ENCODE results near the gene PRPF39. TPM values are rescaled to one million over a fixed set of nuclear protein-coding genes. Genes with fewer than 3 reads are reported as not detected.

PRPF39 gene
- total RNA-seq (2012; rRNA removed), result 25.6 and 29.6 TPM in 2 replicates
- 13.1 and 18.1 TPM in 2 replicates for polyA plus RNA-seq (2012; rRNA removed)
- 8.2 and 10.1 TPM in 2 replicates for polyA plus RNA-seq (2012; cell fraction: cytosol; rRNA removed)
- polyA plus RNA-seq (2012; cell fraction: nucleus; rRNA removed; ENCODE audit: low replicate concordance), result 90.5 and 241 TPM in 2 replicates
- percentile 84 among the genes with signal in this experiment for Bru-seq, nascent RNA
- percentile 74 among the genes with signal in this experiment for BruChase-seq, experiment 1, labeled RNA remaining after a 6-hour chase
- BruChase-seq, experiment 2, labeled RNA remaining after a 2-hour chase, result percentile 82 among the genes with signal in this experiment
- long read RNA-seq, transcript PRPF39-201 (14 exons, 2,868 nt), result major isoform, 8 of 27 reads
- long read RNA-seq, partial matches to known transcripts, result 9 of 27 reads
- long read RNA-seq, other reads (novel, unspliced or antisense), result 7 of 27 reads

DNA sequence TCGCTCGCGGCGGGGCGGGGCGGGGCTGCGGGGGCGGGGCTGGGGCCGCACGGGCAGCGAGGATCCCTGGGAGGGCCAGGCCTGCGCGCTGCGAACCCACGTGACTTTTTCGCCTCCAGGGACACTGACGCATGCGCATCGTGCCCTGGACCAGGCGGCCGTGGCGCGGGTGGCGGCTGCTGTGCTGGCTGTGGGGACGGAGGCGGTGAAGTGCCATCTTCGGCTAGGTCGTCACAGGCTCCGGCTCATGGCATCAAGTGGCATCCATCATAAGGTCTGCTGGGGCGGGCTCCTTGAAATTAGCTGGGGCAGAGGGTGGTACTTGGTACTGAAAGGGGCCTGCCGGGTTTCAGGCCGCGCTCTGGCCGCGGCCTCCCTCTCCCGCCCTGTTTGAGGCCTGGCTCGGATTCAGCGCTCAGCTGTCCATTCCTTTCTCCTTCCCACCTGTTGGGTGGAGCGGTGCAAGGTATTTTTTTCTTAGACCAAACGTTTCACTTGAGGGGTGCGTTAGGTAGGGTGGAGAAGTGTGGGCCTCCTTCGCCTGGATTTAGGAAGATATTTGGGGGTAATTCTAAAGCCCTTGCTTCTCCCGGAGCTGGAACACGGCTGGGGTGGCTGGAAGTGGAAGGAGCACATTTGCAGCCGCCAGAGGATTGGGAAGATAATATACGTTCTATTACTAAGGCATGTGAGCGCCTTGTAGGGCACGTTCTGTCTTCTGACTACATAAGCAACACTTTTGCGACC lies at the start of gene PRPF39:
Gene PRPF39 (plus strand): TSS at position 141 of the 747 bp plus-strand sequence. CDS start 11,124 bp downstream, outside the sequence.
- Histone ChIP-seq H3K9me3 (ENCODE audit: control insufficient read depth, insufficient read depth, low read length) (no peaks in the 10 kb centered on the region), H2BK5ac (ENCODE audit: low read depth, low read length, poor library complexity, severe bottlenecking) (peak within 1 kb of the TSS; percentile 62), H3K4me2 (ENCODE audit: low read depth, low read length) (peak within 1 kb of the TSS; percentile 83), H4K91ac (ENCODE audit: insufficient read depth, low read depth, low read length) (peak within 1 kb of the TSS; percentile 57; the same call in 1 of the 2 replicates), H3K4me3 (ENCODE audit: insufficient read depth, low read depth, low read length) (peak within 1 kb of the TSS; percentile 70), H3K23ac (ENCODE audit: low read depth, low read length) (peak within 1 kb of the TSS; percentile 95), H2BK15ac (ENCODE audit: low read depth, low read length) (no peak within 1 kb of the TSS), H2AFZ (replicated peaks; ENCODE audit: low read length, poor library complexity) (peak within 1 kb of the TSS; percentile 99), H3K18ac (ENCODE audit: low read depth, low read length) (peak within 1 kb of the TSS; percentile 30), H3K56ac (ENCODE audit: extremely low read depth, insufficient read depth, low read length) (peak within 1 kb of the TSS; percentile 90), H3K36me3 (ENCODE audit: control insufficient read depth, insufficient read depth, low read length) (no peaks in the 10 kb centered on the region), H3K9me1 (ENCODE audit: insufficient read depth, low read length) (0 out of 2 replicates have a peak, but pooled peaks cover 3% of the 10 kb centered on the region), H4K20me1 (ENCODE audit: insufficient read depth, low read length) (peaks cover 48% of the 10 kb centered on the region), H3K4me1 (ENCODE audit: control insufficient read depth, insufficient read depth, low read length) (no peaks in the 10 kb centered on the region), H3K27me3 (ENCODE audit: control insufficient read depth, insufficient read depth, low read length) (no peaks in the 10 kb centered on the region), H3K27ac (ENCODE audit: insufficient read depth, low read length) (peak within 1 kb of the TSS; percentile 68), H3K14ac (replicated peaks; ENCODE audit: low read depth, low read length) (peak within 1 kb of the TSS; percentile 97), H2BK120ac (ENCODE audit: low read depth, low read length) (0 out of 2 replicates have a peak within 1 kb of the TSS, but pooled peaks have one; percentile 11), H2BK20ac (ENCODE audit: low read depth, low read length) (no peak within 1 kb of the TSS), H3K4ac (ENCODE audit: low read depth, low read length) (peak within 1 kb of the TSS; percentile 82), H2AK9ac (replicated peaks; ENCODE audit: low read depth, low read length, poor library complexity) (peak within 1 kb of the TSS; percentile 98), H4K8ac (ENCODE audit: low read depth in 2 of 2, low read length in 2 of 2) (peak within 1 kb of the TSS; percentile 55 to 91), H3K79me1 (ENCODE audit: low read depth in 1 of 2, low read length in 2 of 2) (peaks cover under 1 to 19% of the 10 kb centered on the region in 2 experiments; a peak in 2 of 4 replicates), H2AK5ac (ENCODE audit: low read depth, low read length) (peak within 1 kb of the TSS; percentile 86), H3K9ac (ENCODE audit: low read depth, low read length) (peak within 1 kb of the TSS; percentile 72), H4K5ac (ENCODE audit: low read depth, low read length) (peak within 1 kb of the TSS; percentile 83)
- ChIA-PET CTCF (no interaction called here), POLR2A (ENCODE audit: unreplicated experiment) (interaction anchor here (0.6 kb wide), 1 partner anchor 156 kb away, joined by 3 read pairs; no protein-coding TSS in a partner anchor)
- dilution Hi-C loops (cut with HindIII; ENCODE audit: low sequenced_read_pairs, unreplicated experiment) (no loop called here), in situ Hi-C loops (cut with MboI; ENCODE audit: low sequenced_read_pairs) (no loop called here), intact Hi-C loops (cut with micrococcal nuclease) (loop anchor here (1.0 kb wide), 1 partner anchor 169 kb away; the partner anchor contains the start of gene MIS18BP1)
- WGBS, 2 experiments (ENCODE audit: extremely low coverage in 2 of 2, insufficient read length in 1 of 2), result 0% methylated on average over 10 of the region's 49 CpGs; no CpG with 5 or more reads in 1 of the 2 experiments
- DNase-seq, result peak; percentile 88
- BruUV-seq (replicated peaks), result TSS peak; percentile 53
- peak; percentile 97 for ATAC-seq (ENCODE audit: low read depth)
- TF ChIP-seq MXI1 (IDR thresholded peaks at IDR 0.05; ENCODE audit: borderline replicate concordance, low read depth, low read length), result peak; percentile 81; the same call in 1 of the 2 replicates
- TF ChIP-seq CEBPB (IDR thresholded peaks at IDR 0.05; ENCODE audit: low read depth, low read length), result no peak
- no peak for TF ChIP-seq RCOR1 (IDR thresholded peaks at IDR 0.05; ENCODE audit: insufficient replicate concordance, low read length)
- no peak for TF ChIP-seq CHD1 (IDR thresholded peaks at IDR 0.05; ENCODE audit: low read depth, low read length)
- TF ChIP-seq NFE2L2 (IDR thresholded peaks at IDR 0.05; ENCODE audit: low read depth, low read length), result no peak
- TF ChIP-seq POLR2A (IDR thresholded peaks at IDR 0.05; ENCODE audit: low read depth, low read length), result peak; percentile 90
- TF ChIP-seq MAFK (IDR thresholded peaks at IDR 0.05; ENCODE audit: low read depth, low read length), result no peak
- no peak for TF ChIP-seq CTCF (conservative IDR thresholded peaks at IDR 0.05; ENCODE audit: low read depth, low read length)
- TF ChIP-seq MAZ (IDR thresholded peaks at IDR 0.05; ENCODE audit: borderline replicate concordance, low read depth, low read length), result peak; percentile 75; the same call in 1 of the 2 replicates
- no peak for TF ChIP-seq SMC3 (IDR thresholded peaks at IDR 0.05; ENCODE audit: low read depth, low read length)
- TF ChIP-seq BHLHE40 (IDR thresholded peaks at IDR 0.05; ENCODE audit: low read depth, low read length), result peak; percentile 70
- TF ChIP-seq, protein P1, sequence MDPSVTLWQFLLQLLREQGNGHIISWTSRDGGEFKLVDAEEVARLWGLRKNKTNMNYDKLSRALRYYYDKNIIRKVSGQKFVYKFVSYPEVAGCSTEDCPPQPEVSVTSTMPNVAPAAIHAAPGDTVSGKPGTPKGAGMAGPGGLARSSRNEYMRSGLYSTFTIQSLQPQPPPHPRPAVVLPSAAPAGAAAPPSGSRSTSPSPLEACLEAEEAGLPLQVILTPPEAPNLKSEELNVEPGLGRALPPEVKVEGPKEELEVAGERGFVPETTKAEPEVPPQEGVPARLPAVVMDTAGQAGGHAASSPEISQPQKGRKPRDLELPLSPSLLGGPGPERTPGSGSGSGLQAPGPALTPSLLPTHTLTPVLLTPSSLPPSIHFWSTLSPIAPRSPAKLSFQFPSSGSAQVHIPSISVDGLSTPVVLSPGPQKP (IDR thresholded peaks at IDR 0.05; ENCODE audit: borderline replicate concordance, low read depth, low read length), result no peak
